GM18868 (cell line): ENCODE results near the gene SLC6A14.

ENCODE experiments used
- ATAC-seq: cut with Tn5 transposase; IDR thresholded peaks from one replicate; pipeline ENCODE4 v1.9.1; 2021; ENCODE audit warnings: mild to moderate bottlenecking, moderate library complexity; ENCODE audit not compliant: unreplicated experiment

SLC6A14 gene, protein sequence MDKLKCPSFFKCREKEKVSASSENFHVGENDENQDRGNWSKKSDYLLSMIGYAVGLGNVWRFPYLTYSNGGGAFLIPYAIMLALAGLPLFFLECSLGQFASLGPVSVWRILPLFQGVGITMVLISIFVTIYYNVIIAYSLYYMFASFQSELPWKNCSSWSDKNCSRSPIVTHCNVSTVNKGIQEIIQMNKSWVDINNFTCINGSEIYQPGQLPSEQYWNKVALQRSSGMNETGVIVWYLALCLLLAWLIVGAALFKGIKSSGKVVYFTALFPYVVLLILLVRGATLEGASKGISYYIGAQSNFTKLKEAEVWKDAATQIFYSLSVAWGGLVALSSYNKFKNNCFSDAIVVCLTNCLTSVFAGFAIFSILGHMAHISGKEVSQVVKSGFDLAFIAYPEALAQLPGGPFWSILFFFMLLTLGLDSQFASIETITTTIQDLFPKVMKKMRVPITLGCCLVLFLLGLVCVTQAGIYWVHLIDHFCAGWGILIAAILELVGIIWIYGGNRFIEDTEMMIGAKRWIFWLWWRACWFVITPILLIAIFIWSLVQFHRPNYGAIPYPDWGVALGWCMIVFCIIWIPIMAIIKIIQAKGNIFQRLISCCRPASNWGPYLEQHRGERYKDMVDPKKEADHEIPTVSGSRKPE

DNA sequence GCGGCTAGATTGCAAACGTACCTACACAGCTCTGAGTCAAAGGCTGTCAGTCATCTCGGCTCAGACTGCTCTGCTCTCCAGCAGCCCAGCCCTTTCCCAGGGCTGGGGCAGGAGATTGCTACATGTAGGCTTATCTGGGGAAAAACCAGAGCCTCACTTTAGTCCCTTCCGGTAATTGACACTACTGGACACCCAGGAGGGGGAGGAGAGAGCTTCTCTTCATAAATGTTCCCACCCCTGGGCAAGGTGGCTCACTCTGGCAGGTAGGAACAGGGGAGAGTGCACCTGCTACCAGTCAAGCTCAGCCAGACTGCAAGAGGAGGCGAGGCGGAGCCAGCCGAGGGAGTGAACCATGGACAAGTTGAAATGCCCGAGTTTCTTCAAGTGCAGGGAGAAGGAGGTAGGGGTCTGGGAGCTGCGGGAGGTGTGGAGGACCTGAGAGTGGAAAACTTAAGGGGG, at the start of gene SLC6A14:
Gene SLC6A14, plus strand, starts transcription at position 249 of the 459 bp plus-strand sequence. Its CDS starts 104 bp downstream, at position 353.
- no peak for ATAC-seq

DNA sequence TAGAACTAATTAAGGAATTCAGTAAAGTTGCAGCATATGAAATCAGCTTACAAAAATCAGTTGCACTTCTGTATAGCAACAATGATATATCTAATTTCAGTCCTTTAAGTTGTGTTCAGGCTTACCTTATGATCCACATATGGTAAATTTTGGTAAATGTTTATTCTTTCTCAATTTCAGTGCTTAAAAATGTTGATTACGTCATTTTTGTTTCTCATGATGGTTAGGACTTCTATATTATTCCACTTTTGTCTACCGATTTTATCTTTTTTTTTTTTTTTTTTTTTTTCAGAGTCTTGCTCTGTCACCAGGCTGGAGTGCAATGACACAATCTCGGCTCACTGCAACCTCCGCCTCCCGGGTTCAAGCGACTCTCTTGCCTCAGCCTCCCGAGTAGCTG, 40.7 kb upstream of the SLC6A14 start:
- ATAC-seq, result no peak

DNA sequence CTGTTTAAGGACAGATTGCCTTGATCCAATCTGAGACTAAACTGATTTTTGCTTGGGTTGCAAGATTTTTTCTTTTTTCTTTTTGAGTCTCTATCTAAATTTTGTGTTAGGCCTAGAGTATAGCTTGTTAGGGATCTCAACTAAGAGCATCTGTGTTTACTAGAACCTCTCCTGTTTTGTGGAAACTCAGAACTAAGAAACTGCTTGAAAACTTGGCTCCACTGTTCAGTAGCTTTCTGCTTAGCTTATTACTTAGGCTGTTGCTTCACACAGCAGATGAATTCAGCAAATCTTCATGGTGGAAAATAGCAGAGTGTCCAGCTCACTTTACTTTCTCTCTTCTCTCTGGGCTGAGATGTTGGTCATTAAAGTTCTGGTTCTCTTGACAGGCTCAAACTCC, 36.7 kb upstream of the SLC6A14 start:
- ATAC-seq, result no peak

DNA sequence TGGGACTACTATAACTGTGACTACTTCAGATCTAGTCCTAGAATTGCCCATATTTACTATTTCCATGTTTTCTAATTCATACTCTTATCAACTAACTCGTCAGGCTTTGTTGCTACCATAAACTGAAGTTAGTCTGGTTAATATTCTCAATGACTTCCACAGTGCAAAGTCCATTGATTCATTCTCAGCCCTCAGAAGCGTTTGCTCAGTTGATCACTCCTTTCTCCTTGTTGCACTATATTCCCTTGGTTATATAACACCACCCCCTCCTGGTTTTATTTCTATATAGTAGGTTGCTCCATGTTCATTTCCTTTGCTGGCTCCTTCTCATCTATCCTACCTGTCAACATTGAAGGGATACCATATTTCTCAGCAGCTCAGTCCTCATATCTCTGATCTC, 27.2 kb upstream of the SLC6A14 start:
- no peak for ATAC-seq

DNA sequence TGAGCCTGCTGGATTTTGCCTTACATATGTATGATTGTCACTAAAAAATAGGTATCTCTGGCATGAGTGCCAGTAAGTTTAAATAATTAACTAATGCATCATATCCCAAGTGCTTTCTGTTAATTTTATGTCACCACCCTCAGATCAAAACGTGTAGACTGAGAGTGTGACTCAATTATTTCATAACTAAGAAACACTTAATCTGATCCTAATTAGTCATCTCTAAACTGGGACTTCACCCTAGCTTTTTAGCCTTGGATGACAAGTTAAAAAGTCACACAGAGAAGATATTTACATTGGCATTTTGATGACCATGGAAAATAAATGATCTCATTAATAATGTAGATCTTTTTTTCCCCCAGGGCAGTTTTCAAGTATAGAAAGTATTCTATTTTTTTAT, 23.1 kb upstream of the SLC6A14 start:
- no peak for ATAC-seq

DNA sequence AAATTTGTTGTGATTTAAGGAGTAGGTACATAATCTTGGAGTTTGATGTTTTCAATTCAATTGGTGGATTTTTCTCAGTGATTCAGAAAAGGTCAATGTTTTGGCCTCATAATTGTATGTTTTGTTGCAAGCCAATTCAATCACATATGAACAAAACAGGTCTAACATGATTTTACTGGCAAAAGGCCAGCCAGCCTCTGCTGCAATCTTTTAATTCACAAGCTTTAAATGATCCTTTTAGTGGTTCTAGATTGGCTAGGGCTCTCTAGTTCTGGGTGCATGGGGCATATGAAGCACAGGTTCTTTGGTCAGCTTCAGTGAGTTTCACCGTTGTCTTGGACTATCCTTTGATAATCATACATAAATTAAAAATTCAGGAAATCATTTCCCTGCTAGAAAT, 19.2 kb upstream of the SLC6A14 start:
- ATAC-seq, result no peak

DNA sequence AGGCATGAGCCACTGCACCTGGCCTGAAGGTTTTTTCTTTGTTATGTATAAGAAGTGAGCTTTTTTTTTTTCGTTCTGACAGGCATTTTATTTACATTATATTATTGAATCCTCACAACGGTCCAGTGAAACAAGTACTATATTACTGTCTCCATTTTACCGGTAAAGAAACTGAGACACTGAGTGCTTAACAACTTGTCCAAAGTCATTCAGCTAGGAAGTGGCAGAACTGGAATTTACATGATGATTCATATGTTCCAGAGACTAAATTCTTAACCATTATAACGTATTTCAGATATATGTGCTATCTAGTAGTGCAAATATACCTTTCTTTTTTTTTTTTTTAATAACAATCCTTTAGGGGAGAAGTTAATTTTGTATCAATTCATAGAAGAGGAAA, 18.4 kb upstream of the SLC6A14 start:
- ATAC-seq, result no peak

DNA sequence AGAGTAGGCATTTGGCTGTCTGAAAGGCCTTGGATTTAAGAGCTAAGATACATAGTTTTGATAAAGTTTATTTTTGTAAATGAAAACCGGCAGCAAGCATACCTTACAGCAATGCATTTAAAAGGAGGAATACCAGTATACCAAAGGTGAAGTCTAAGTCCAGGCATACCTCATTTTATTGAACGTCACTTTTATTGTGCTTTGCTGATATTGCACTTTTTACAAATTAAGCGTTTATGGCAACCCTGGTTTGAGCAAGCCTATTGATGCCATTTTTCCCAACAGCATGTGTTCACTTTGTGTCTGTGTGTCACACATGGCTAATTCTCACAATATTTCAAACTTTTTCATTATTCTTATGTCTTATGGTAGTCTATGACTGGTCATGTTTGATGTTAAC, 8.4 kb upstream of the SLC6A14 start:
- no peak for ATAC-seq

DNA sequence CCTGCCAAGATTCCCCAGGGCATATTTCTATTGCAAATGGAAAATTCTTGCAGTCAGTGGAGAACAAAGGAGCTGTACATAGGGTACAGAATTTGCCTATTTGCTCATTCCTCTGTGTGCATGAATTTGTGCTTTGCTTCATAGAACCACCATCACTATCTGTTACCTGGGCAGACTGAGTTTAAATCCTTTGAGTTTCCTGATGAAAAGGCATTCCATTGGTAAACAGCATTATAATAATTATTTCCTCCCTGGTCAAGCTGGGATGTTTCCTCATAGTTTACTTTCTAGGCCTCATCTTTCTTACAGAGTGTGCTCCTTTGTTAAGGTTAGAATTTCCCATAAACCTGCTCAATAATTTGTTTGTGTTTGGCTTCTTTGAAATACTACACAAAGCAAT, 809 bp upstream of the SLC6A14 start:
- ATAC-seq, result no peak

DNA sequence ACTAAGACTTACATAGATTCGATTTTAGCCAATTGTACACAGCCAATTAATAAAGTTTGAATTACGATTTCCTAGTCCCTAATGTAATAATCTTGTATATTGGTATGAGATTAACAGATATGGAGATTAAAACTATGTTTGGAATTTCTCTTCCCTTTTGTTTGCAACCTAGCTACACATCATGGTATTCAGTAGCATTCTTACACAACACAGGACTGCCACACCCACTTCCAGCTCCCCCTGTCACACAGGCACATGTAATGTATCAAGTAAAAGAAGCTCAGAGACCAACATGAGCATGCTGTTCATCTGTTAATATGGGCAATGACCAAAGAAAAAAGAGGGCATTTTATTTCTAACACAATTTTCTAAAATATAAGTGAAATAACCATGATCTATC, 12.8 kb downstream of the SLC6A14 start:
- no peak for ATAC-seq

DNA sequence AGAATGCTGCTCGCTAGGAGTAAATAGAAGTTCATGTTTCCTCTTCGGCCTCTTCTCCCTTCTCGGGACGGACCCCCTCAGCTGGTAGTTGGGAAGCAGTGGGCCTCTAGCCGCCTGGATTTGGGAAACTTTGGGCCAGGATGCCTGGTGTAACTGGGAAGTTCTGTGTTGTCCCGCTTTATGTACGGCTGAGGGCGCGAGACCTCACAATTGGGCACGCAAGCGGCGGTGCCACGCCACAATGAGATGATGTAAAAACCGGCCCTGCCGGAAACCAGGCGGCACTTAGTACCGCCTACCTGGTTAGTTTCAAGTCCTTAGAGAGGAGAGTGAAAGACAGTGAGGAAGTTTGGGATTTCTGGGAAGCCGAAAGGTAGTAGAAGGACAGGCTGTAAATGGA, 26.4 kb downstream of the SLC6A14 start, which contains the start of gene CT83:
Gene CT83, minus strand, starts transcription at position 155 of the 400 bp plus-strand sequence. Its CDS starts 120 bp downstream, at position 35.
- ATAC-seq, result no peak

DNA sequence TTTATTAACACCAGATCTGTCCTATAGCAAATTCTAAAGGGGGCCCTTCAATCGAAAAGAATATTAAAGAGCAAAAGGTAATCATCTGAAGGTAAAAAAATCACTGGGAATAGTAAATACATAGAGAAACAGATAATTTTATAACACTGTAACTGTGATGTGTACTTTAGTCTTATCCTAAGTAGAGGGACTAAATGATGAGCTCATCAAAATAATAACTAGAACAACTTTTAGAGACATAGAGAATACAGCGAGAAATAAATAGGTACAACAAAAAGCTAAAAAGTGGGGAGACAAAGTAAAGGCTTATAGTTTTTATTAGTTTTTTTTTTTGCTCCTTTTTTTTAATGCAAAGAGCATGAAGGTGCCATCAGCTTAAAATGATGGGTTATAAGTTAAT, 43.7 kb downstream of the SLC6A14 start:
- ATAC-seq, result no peak

DNA sequence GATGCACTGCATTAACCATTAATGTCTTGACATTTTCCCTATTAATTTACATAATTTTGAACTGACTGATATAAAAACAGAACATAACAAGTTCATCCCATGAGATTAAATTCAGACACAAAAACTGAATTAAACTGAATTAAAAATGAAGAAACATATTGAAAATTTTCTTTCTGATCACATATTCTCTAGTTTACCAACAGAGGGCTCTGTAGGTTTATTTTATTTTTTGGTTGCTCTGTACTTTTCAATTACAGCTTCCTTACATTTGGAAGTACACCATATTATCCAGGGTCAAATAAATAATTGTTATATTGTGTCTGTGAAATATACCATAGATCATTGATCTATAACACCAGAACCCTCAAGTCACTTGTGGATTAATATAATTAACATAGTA, 53.7 kb downstream of the SLC6A14 start:
- no peak for ATAC-seq

DNA sequence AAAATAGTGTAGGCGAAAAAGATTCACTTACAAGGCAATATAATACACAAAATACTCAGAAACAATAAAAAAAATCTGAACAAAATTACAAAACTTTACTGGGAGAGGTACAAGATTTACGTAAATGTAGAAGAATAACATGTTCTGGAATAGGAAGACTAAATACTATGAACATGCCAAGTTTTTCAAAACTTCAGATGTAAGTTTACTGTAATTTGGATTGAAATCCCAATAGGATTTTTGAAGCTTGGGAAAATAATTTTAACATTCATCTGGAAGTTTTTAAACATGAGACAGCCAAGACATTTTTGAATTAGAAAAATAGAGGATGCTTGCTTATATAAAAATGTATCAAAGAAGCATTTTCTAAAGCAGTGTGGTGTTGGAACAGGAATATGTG, 56.9 kb downstream of the SLC6A14 start:
- no peak for ATAC-seq

DNA sequence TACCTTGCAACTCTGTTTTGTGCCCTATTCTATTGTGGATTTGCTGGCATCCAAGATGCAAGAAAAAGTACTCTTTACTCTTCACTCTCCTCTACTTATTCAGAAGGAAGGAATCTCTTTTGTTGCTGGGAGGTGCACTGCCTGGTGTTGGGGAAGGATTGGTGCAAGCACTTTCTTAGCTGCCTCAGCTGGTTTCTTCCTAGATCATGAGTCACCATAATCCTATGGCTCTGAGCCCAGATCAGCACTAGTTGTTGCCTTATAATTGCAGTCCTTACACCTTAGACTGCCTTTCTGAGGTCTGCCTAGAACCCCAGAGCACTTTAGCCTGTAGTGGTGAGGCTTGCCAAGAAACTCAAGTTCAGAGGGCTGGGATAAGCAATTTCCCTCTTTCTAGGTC, 63.4 kb downstream of the SLC6A14 start:
- ATAC-seq, result no peak
